ENCODE measurements around the gene PVALEF. TPM values are rescaled to one million over a fixed set of nuclear protein-coding genes. Genes with fewer than 3 reads are reported as not detected.

The PVALEF gene
- total RNA-seq, 1 donor from 2014 or later = not detected

GRCh38 chr17:81147701-81148100, 17.6 kb upstream of the PVALEF start:
- no peak for TF ChIP-seq CTCF (IDR thresholded peaks at IDR 0.05; ENCODE audit: unreplicated experiment)

GRCh38 chr17:81148571-81148970, 16.7 kb upstream of the PVALEF start:
- Mint-ChIP-seq H3K36me3 (ENCODE audit: insufficient read depth) (no peaks in the 10 kb centered on the region), H3K9me3 (ENCODE audit: low read depth) (no peaks in the 10 kb centered on the region), H3K27ac (no peak overlapping the region), H3K27me3 (no peaks in the 10 kb centered on the region), H3K4me3 (ENCODE audit: low read depth) (no peak overlapping the region), H3K4me1 (ENCODE audit: low read depth) (no peaks in the 10 kb centered on the region)
- no peak for DNase-seq (ENCODE audit: low spot score, unreplicated experiment)
- no peak for TF ChIP-seq CTCF (IDR thresholded peaks at IDR 0.05; ENCODE audit: unreplicated experiment)

More at GRCh38 chr17:81147701-81148100, 17.6 kb upstream of the PVALEF start:
- H3K27me3 Mint-ChIP-seq = no peaks in the 10 kb centered on the region
- no peak overlapping the region for H3K4me3 Mint-ChIP-seq (ENCODE audit: low read depth)
- H3K36me3 Mint-ChIP-seq (ENCODE audit: insufficient read depth) = no peaks in the 10 kb centered on the region
- no peak for DNase-seq (ENCODE audit: low spot score, unreplicated experiment)
- H3K27ac Mint-ChIP-seq = no peak overlapping the region
- no peaks in the 10 kb centered on the region for H3K4me1 Mint-ChIP-seq (ENCODE audit: low read depth)
- no peaks in the 10 kb centered on the region for H3K9me3 Mint-ChIP-seq (ENCODE audit: low read depth)

- Mint-ChIP-seq H3K27ac (no peak overlapping the region), H3K27me3 (no peaks in the 10 kb centered on the region), H3K4me1 (ENCODE audit: low read depth) (no peaks in the 10 kb centered on the region), H3K9me3 (ENCODE audit: low read depth) (no peaks in the 10 kb centered on the region), H3K4me3 (ENCODE audit: low read depth) (no peak overlapping the region), H3K36me3 (ENCODE audit: insufficient read depth) (no peaks in the 10 kb centered on the region)
- no peak for DNase-seq (ENCODE audit: low spot score, unreplicated experiment)
- TF ChIP-seq CTCF (IDR thresholded peaks at IDR 0.05; ENCODE audit: unreplicated experiment) = no peak
These were observed 16.2 kb upstream of the PVALEF start for GRCh38 chr17:81148986-81149533.

DNA sequence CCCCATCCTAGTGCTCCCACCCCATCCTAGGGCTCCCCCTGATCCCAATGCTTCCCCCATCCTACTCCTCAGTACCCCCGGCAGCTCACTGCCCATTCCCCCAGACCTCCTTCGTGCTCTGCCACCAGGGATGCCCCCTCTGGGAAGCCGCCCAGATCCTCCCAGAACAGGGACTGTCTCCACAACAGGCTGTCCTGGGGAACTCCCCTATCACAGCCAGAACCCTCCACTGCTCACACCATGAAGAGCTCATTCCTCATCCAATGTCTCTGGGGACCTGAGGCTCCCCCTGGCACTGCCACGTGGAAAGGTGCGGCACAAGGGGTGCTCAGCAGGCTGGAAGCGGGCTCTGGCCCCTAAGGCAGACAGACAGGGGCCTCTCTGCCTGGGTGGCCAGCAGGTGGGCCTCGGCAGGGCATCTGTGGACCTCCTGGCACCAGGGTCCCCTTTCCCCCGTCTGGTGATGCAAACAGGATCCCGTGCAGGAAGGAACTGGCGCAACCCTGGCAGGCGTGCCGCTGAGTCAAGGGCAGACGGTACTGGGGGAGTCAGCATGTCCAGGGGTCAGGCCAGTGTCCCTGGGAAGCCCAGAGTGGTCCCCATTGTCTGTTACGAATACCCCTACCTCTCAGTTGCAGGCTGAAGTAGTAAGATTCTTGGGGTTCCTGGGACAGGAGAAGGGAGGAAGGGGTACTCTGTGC, 14.8 kb upstream of the PVALEF start:
- H3K36me3 Mint-ChIP-seq (ENCODE audit: insufficient read depth) = no peaks in the 10 kb centered on the region
- TF ChIP-seq CTCF (IDR thresholded peaks at IDR 0.05; ENCODE audit: unreplicated experiment) = no peak
- no peaks in the 10 kb centered on the region for H3K27me3 Mint-ChIP-seq

GRCh38 chr17:81151278-81151677, 14.0 kb upstream of the PVALEF start:
- Mint-ChIP-seq H3K9me3 (ENCODE audit: low read depth) (no peaks in the 10 kb centered on the region), H3K36me3 (ENCODE audit: insufficient read depth) (no peaks in the 10 kb centered on the region), H3K4me3 (ENCODE audit: low read depth) (no peak overlapping the region), H3K27ac (no peak overlapping the region), H3K4me1 (ENCODE audit: low read depth) (no peaks in the 10 kb centered on the region), H3K27me3 (no peaks in the 10 kb centered on the region)
- no peak for TF ChIP-seq CTCF (IDR thresholded peaks at IDR 0.05; ENCODE audit: unreplicated experiment)
- DNase-seq (ENCODE audit: low spot score, unreplicated experiment) = no peak

More for the DNA sequence above, 14.8 kb upstream of the PVALEF start:
- no peak overlapping the region for H3K27ac Mint-ChIP-seq
- H3K9me3 Mint-ChIP-seq (ENCODE audit: low read depth) = no peaks in the 10 kb centered on the region
- no peak for DNase-seq (ENCODE audit: low spot score, unreplicated experiment)
- no peaks in the 10 kb centered on the region for H3K4me1 Mint-ChIP-seq (ENCODE audit: low read depth)
- no peak overlapping the region for H3K4me3 Mint-ChIP-seq (ENCODE audit: low read depth)
